HepG2 (cell line): ENCODE measurements around the gene KAT6B. TPM values are rescaled to one million over a fixed set of nuclear protein-coding genes. Genes with fewer than 3 reads are reported as not detected.

Source experiments
- ARHGAP35 ChIP-seq: sonication (generic); formaldehyde crosslinking; IDR thresholded peaks from 2 replicates; pipeline ENCODE4 v1.9.0; 2022; ENCODE audit warnings: mild to moderate bottlenecking, inconsistent platforms, moderate library complexity, missing genetic modification reagents, borderline replicate concordance
- CAMTA2 ChIP-seq: sonication (generic); formaldehyde crosslinking; IDR thresholded peaks from 2 replicates; pipeline ENCODE4 v1.4.0; 2020; ENCODE audit warnings: mild to moderate bottlenecking, missing genetic modification reagents, borderline replicate concordance
- HOXD1 ChIP-seq: sonication (generic); formaldehyde crosslinking; IDR thresholded peaks from 2 replicates; pipeline ENCODE4 v1.5.0; 2020; ENCODE audit warnings: missing genetic modification reagents
- KLF16 ChIP-seq, 2 experiments: sonication (generic) in 1 of 2; formaldehyde crosslinking in 1 of 2; IDR thresholded peaks; 2 replicates each; pipeline versions ENCODE4 v1.6.1 to v1.8.0; 2016 to 2023; ENCODE audit warnings: missing genetic modification reagents in 2 of 2, missing compliant biosample characterization in 1 of 2
- MLLT10 ChIP-seq: sonication (generic); formaldehyde crosslinking; IDR thresholded peaks from 2 replicates; pipeline ENCODE4 v1.4.0; 2020; ENCODE audit warnings: missing genetic modification reagents
- NFKB2 ChIP-seq: sonication (generic); formaldehyde crosslinking; IDR thresholded peaks from 2 replicates; pipeline ENCODE4 v1.4.0; 2020; ENCODE audit warnings: missing genetic modification reagents, borderline replicate concordance
- NFKBIZ ChIP-seq: IDR thresholded peaks from 2 replicates; pipeline ENCODE4 v1.6.1; 2018; ENCODE audit warnings: missing genetic modification reagents, missing compliant biosample characterization
- RELA ChIP-seq: sonication (generic); formaldehyde crosslinking; IDR thresholded peaks from 2 replicates; pipeline ENCODE4 v1.4.0; 2020; ENCODE audit warnings: missing genetic modification reagents
- SRSF9 ChIP-seq: fragments of 200-400 bp; formaldehyde crosslinking; IDR thresholded peaks from 2 replicates; pipeline ENCODE4 v1.6.1; 2018; ENCODE audit warnings: borderline replicate concordance, mild to moderate bottlenecking, low read depth, low read length; ENCODE audit not compliant: insufficient read depth, poor library complexity, severe bottlenecking
- ZBTB20 ChIP-seq: sonication (generic); formaldehyde crosslinking; IDR thresholded peaks from 2 replicates; pipeline ENCODE4 v1.8.1; 2023; ENCODE audit warnings: missing genetic modification reagents, low read depth, mild to moderate bottlenecking, borderline replicate concordance
- ZEB1 ChIP-seq: IDR thresholded peaks from 2 replicates; pipeline ENCODE4 v1.6.1; 2012; ENCODE audit warnings: mild to moderate bottlenecking, low read depth, inconsistent platforms; ENCODE audit not compliant: insufficient replicate concordance
- ZNF205 ChIP-seq: IDR thresholded peaks from 2 replicates; pipeline ENCODE4 v1.6.1; 2018; ENCODE audit warnings: missing biosample characterization, missing genetic modification reagents
- ZNF382 ChIP-seq: sonication (generic); formaldehyde crosslinking; IDR thresholded peaks from 2 replicates; pipeline ENCODE4 v1.5.0; 2020; ENCODE audit warnings: missing genetic modification reagents, mild to moderate bottlenecking, borderline replicate concordance
- ZNF432 ChIP-seq: sonication (generic); formaldehyde crosslinking; IDR thresholded peaks from 2 replicates; pipeline ENCODE4 v1.5.0; 2020; ENCODE audit warnings: missing genetic modification reagents, mild to moderate bottlenecking, borderline replicate concordance
- ZNF614 ChIP-seq: IDR thresholded peaks from 2 replicates; pipeline ENCODE4 v1.6.1; 2018; ENCODE audit warnings: missing biosample characterization, missing genetic modification reagents, inconsistent platforms, borderline replicate concordance
- polyA plus RNA-seq, 8 experiments: library from polyadenylated mRNA; depleted of rRNA in 3 of 8; stranded (reverse) in 7 of 8; unstranded in 1 of 8; fragments of >200 nt; fragmentation: Illumina TruSeq in 4 of 8; extraction: Trizol in 4 of 8; gene quantifications; 2 replicates each; pipeline versions ENCODE4 v1.2.1 to v1.2.3, GENCODE V29; 2011 to 2016; ENCODE audit warnings: low read depth in 4 of 8, missing spikeins in 1 of 8, mixed read lengths in 1 of 8; ENCODE audit not compliant: insufficient read depth in 1 of 8
- total RNA-seq, 5 experiments: library from RNA; depleted of rRNA; stranded (reverse); fragments of >200 nt; fragmentation: Illumina TruSeq; extraction: Trizol; gene quantifications; 2 replicates each; pipeline ENCODE4 v1.2.3, GENCODE V29; 2016; ENCODE audit warnings: low read depth in 1 of 5
- TF ChIP-seq, protein P1 (sequence below): sonication (generic); formaldehyde crosslinking; IDR thresholded peaks from 2 replicates; pipeline ENCODE4 v1.4.0; 2020; ENCODE audit warnings: low read depth, missing genetic modification reagents
- TF ChIP-seq, protein P2 (sequence below): sonication (generic); formaldehyde crosslinking; IDR thresholded peaks from 2 replicates; pipeline ENCODE4 v1.4.0; 2020; ENCODE audit warnings: missing genetic modification reagents
- TF ChIP-seq, protein P3 (sequence below): sonication (generic); formaldehyde crosslinking; IDR thresholded peaks from 2 replicates; pipeline ENCODE4 v1.9.0; 2021; ENCODE audit warnings: missing genetic modification reagents, mild to moderate bottlenecking, borderline replicate concordance
- TF ChIP-seq, protein P4 (sequence below): IDR thresholded peaks from 2 replicates; pipeline ENCODE4 v1.6.1; 2016; ENCODE audit warnings: low read depth

KAT6B gene
- total and polyA plus RNA-seq, 2 of the 13 experiments (the other 11 are each of a cell fraction or from before 2014, with no cell fraction given), result 3.0 to 9.5 TPM

DNA sequence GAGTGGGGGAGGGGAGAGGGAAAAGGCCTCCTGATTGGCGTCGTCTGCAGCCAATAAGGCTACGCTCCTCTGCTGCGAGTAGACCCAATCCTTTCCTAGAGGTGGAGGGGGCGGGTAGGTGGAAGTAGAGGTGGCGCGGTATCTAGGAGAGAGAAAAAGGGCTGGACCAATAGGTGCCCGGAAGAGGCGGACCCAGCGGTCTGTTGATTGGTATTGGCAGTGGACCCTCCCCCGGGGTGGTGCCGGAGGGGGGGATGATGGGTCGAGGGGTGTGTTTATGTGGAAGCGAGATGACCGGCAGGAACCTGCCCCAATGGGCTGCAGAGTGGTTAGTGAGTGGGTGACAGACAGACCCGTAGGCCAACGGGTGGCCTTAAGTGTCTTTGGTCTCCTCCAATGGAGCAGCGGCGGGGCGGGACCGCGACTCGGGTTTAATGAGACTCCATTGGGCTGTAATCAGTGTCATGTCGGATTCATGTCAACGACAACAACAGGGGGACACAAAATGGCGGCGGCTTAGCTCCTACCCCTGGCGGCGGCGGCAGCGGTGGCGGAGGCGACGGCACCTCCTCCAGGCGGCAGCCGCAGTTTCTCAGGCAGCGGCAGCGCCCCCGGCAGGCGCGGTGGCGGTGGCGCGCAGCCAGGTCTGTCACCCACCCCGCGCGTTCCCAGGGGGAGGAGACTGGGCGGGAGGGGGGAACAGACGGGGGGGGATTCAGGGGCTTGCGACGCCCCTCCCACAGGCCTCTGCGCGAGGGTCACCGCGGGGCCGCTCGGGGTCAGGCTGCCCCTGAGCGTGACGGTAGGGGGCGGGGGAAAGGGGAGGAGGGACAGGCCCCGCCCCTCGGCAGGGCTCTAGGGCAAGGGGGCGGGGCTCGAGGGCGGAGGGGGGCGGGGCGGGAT, at the start of gene KAT6B (continued):
- TF ChIP-seq, protein P1, sequence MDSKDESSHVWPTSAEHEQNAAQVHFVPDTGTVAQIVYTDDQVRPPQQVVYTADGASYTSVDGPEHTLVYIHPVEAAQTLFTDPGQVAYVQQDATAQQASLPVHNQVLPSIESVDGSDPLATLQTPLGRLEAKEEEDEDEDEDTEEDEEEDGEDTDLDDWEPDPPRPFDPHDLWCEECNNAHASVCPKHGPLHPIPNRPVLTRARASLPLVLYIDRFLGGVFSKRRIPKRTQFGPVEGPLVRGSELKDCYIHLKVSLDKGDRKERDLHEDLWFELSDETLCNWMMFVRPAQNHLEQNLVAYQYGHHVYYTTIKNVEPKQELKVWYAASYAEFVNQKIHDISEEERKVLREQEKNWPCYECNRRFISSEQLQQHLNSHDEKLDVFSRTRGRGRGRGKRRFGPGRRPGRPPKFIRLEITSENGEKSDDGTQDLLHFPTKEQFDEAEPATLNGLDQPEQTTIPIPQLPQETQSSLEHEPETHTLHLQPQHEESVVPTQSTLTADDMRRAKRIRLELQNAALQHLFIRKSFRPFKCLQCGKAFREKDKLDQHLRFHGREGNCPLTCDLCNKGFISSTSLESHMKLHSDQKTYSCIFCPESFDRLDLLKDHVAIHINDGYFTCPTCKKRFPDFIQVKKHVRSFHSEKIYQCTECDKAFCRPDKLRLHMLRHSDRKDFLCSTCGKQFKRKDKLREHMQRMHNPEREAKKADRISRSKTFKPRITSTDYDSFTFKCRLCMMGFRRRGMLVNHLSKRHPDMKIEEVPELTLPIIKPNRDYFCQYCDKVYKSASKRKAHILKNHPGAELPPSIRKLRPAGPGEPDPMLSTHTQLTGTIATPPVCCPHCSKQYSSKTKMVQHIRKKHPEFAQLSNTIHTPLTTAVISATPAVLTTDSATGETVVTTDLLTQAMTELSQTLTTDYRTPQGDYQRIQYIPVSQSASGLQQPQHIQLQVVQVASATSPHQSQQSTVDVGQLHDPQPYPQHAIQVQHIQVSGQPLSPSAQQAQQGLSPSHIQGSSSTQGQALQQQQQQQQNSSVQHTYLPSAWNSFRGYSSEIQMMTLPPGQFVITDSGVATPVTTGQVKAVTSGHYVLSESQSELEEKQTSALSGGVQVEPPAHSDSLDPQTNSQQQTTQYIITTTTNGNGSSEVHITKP (CRISPR knock-in tag), result 0 out of 2 replicates have a peak, but pooled peaks have one; percentile 46
- TF ChIP-seq ZBTB20 (CRISPR knock-in tag) (no peak), CAMTA2 (CRISPR knock-in tag) (no peak), ZNF205 (CRISPR knock-in tag) (no peak), SRSF9 (no peak), NFKBIZ (CRISPR knock-in tag) (no peak), RELA (CRISPR knock-in tag) (no peak), MLLT10 (CRISPR knock-in tag) (no peak), ZNF432 (CRISPR knock-in tag) (no peak), ZEB1 (no peak), KLF16 (CRISPR knock-in tag; IDR thresholded peaks at IDR 0.05) (no peak), NFKB2 (CRISPR knock-in tag) (no peak; the same call in 1 of the 2 replicates), HOXD1 (CRISPR knock-in tag) (no peak), ZNF614 (CRISPR knock-in tag) (no peak), ZNF382 (CRISPR knock-in tag) (no peak), ARHGAP35 (CRISPR knock-in tag) (no peak)
- TF ChIP-seq, protein P2, sequence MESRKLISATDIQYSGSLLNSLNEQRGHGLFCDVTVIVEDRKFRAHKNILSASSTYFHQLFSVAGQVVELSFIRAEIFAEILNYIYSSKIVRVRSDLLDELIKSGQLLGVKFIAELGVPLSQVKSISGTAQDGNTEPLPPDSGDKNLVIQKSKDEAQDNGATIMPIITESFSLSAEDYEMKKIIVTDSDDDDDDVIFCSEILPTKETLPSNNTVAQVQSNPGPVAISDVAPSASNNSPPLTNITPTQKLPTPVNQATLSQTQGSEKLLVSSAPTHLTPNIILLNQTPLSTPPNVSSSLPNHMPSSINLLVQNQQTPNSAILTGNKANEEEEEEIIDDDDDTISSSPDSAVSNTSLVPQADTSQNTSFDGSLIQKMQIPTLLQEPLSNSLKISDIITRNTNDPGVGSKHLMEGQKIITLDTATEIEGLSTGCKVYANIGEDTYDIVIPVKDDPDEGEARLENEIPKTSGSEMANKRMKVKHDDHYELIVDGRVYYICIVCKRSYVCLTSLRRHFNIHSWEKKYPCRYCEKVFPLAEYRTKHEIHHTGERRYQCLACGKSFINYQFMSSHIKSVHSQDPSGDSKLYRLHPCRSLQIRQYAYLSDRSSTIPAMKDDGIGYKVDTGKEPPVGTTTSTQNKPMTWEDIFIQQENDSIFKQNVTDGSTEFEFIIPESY (CRISPR knock-in tag), result 0 out of 2 replicates have a peak, but pooled peaks have one; percentile 10
- TF ChIP-seq, protein P3, sequence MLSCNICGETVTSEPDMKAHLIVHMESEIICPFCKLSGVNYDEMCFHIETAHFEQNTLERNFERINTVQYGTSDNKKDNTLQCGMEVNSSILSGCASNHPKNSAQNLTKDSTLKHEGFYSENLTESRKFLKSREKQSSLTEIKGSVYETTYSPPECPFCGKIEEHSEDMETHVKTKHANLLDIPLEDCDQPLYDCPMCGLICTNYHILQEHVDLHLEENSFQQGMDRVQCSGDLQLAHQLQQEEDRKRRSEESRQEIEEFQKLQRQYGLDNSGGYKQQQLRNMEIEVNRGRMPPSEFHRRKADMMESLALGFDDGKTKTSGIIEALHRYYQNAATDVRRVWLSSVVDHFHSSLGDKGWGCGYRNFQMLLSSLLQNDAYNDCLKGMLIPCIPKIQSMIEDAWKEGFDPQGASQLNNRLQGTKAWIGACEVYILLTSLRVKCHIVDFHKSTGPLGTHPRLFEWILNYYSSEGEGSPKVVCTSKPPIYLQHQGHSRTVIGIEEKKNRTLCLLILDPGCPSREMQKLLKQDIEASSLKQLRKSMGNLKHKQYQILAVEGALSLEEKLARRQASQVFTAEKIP, result no peak
- TF ChIP-seq, protein P4, sequence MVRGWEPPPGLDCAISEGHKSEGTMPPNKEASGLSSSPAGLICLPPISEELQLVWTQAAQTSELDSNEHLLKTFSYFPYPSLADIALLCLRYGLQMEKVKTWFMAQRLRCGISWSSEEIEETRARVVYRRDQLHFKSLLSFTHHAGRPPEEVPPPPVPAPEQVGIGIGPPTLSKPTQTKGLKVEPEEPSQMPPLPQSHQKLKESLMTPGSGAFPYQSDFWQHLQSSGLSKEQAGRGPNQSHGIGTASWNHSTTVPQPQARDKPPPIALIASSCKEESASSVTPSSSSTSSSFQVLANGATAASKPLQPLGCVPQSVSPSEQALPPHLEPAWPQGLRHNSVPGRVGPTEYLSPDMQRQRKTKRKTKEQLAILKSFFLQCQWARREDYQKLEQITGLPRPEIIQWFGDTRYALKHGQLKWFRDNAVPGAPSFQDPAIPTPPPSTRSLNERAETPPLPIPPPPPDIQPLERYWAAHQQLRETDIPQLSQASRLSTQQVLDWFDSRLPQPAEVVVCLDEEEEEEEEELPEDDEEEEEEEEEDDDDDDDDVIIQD, result no peak
